ENCODE results near the gene WDR90.
A peak's percentile ranks its signal among the peaks of the same experiment; 100 is the strongest.

The WDR90 gene

GRCh38 chr16:714558-715476 is 65.7 kb downstream of the WDR90 start, which contains the start of gene METRN:
METRN (plus strand) TSS chr16:715118; CDS start chr16:715290, 172 bp downstream.
- DNase-seq (ENCODE audit: extremely low read depth, insufficient read length), result peak; percentile 86
- no peak for TF ChIP-seq CTCF (IDR thresholded peaks at IDR 0.05; ENCODE audit: insufficient read depth, low read length, poor library complexity, severe bottlenecking)
- Histone ChIP-seq H3K27me3 (replicated peaks; ENCODE audit: control insufficient read depth, insufficient read depth, low read length) (peaks cover 2% of the 10 kb centered on the region; the same call in 1 of the 2 replicates), H3K36me3 (ENCODE audit: control insufficient read depth, insufficient read depth, low read length) (no peaks in the 10 kb centered on the region), H3K4me3 (replicated peaks; ENCODE audit: low read depth, low read length) (peak within 1 kb of the TSS; percentile 58)

DNA sequence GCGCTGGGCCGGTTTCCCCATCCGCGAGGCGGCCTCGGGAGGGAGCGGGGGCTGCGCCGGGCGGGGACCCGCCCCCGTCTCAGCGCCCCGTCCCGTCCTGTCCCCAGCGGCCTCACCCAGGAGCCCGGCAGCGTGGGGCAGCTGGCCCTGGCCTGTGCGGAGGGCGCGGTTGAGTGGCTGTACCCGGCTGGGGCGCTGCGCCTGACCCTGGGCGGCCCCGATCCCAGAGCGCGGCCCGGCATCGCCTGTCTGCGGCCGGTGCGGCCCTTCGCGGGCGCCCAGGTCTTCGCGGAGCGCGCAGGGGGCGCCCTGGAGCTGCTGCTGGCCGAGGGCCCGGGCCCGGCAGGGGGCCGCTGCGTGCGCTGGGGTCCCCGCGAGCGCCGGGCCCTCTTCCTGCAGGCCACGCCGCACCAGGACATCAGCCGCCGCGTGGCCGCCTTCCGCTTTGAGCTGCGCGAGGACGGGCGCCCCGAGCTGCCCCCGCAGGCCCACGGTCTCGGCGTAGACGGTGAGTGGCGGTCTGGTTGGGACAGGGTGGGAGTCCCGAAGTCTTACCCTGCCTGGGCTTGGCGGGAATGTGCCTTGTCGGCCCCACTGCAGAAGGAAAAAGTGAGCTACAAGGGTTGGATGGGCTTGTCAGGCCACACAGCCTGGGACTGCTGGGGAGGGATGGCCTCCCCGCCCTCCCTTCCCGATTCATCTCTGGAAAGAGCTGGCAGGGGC is 66.5 kb downstream of the WDR90 start:
- DNase-seq (ENCODE audit: extremely low read depth, insufficient read length), result no peak
- H3K4me3 ChIP-seq (replicated peaks; ENCODE audit: low read depth, low read length), result peak overlapping the region; percentile 58
- no peaks in the 10 kb centered on the region; the same call in 1 of the 2 replicates for H3K27me3 ChIP-seq (replicated peaks; ENCODE audit: control insufficient read depth, insufficient read depth, low read length)
- H3K36me3 ChIP-seq (ENCODE audit: control insufficient read depth, insufficient read depth, low read length), result no peaks in the 10 kb centered on the region
- TF ChIP-seq CTCF (IDR thresholded peaks at IDR 0.05; ENCODE audit: insufficient read depth, low read length, poor library complexity, severe bottlenecking), result no peak

GRCh38 chr16:716200-716568 is 67.0 kb downstream of the WDR90 start:
- no peak for TF ChIP-seq CTCF (IDR thresholded peaks at IDR 0.05; ENCODE audit: insufficient read depth, low read length, poor library complexity, severe bottlenecking)
- DNase-seq (ENCODE audit: extremely low read depth, insufficient read length), result no peak
- Histone ChIP-seq H3K27me3 (replicated peaks; ENCODE audit: control insufficient read depth, insufficient read depth, low read length) (no peaks in the 10 kb centered on the region), H3K4me3 (replicated peaks; ENCODE audit: low read depth, low read length) (peak overlapping the region; percentile 45; the same call in 1 of the 2 replicates), H3K36me3 (ENCODE audit: control insufficient read depth, insufficient read depth, low read length) (no peaks in the 10 kb centered on the region)

DNA sequence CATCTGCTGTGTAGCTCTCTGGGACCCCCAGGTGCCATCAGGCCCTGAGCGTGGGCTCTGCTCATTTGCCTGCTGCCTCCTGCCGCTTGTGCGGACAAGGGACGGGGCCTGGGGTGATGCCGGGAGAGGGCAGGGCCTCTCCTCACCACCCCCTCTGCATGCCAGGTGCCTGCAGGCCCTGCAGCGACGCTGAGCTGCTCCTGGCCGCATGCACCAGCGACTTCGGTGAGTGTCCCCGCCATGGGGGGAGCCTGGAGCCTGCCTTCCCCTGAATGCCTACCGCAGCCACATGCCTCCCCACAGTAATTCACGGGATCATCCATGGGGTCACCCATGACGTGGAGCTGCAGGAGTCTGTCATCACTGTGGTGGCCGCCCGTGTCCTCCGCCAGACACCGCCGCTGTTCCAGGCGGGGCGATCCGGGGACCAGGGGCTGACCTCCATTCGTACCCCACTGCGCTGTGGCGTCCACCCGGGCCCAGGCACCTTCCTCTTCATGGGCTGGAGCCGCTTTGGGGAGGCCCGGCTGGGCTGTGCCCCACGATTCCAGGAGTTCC is 67.7 kb downstream of the WDR90 start:
- H3K4me3 ChIP-seq (replicated peaks; ENCODE audit: low read depth, low read length), result no peak overlapping the region
- no peaks in the 10 kb centered on the region for H3K36me3 ChIP-seq (ENCODE audit: control insufficient read depth, insufficient read depth, low read length)
- H3K27me3 ChIP-seq (replicated peaks; ENCODE audit: control insufficient read depth, insufficient read depth, low read length), result no peaks in the 10 kb centered on the region
- DNase-seq (ENCODE audit: extremely low read depth, insufficient read length), result no peak
- TF ChIP-seq CTCF (IDR thresholded peaks at IDR 0.05; ENCODE audit: insufficient read depth, low read length, poor library complexity, severe bottlenecking), result no peak
